ENCODE measurements around the gene STUM.
A peak's percentile ranks its signal among the peaks of the same experiment; 100 is the strongest.

DNA sequence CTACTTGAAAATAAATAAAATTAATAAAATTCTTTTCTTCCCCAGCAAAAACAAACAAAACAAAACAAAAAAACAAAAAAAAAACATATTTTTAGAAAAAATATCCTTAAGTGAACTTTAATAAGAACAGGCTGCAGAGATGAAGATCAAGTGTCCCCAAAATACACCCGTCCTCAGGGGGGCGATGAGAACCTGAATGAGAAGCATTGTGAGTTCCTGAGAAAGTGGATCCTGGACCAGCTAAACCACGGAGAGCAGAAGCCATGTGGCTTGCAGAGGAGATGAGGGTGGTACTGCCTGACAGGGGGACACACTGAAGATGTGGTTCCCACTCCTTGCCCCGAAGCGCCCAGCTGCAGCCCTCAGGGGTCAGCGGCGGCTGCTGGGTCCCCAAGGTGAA is 101.2 kb downstream of the STUM start:
- TF ChIP-seq, protein P1, sequence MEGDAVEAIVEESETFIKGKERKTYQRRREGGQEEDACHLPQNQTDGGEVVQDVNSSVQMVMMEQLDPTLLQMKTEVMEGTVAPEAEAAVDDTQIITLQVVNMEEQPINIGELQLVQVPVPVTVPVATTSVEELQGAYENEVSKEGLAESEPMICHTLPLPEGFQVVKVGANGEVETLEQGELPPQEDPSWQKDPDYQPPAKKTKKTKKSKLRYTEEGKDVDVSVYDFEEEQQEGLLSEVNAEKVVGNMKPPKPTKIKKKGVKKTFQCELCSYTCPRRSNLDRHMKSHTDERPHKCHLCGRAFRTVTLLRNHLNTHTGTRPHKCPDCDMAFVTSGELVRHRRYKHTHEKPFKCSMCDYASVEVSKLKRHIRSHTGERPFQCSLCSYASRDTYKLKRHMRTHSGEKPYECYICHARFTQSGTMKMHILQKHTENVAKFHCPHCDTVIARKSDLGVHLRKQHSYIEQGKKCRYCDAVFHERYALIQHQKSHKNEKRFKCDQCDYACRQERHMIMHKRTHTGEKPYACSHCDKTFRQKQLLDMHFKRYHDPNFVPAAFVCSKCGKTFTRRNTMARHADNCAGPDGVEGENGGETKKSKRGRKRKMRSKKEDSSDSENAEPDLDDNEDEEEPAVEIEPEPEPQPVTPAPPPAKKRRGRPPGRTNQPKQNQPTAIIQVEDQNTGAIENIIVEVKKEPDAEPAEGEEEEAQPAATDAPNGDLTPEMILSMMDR (conservative IDR thresholded peaks at IDR 0.05 in 1 of 2, IDR thresholded peaks at IDR 0.05 in 1 of 2; ENCODE audit: low read depth in 1 of 2, low read length in 2 of 2) = peak; percentile 23 to 33
- TF ChIP-seq EZH2 (IDR thresholded peaks at IDR 0.05; ENCODE audit: low read length, missing control alignments) = no peak

All from fibroblast of lung (primary cell).